ENCODE results near the gene GREB1L. TPM values are rescaled to one million over a fixed set of nuclear protein-coding genes. Genes with fewer than 3 reads are reported as not detected.

GREB1L gene
- total RNA-seq, 4 donors from 2014 or later = 5.1 to 17.8 (median 6.9) TPM

GRCh38 chr18:21345840-21346239 lies 103.8 kb downstream of the GREB1L start:
- no peak for DNase-seq (ENCODE audit: low spot score in 2 of 2)
- WGBS, 2 donors = 66 to 69% methylated on average over 7 of the region's 7 CpGs
- H3K9me3 ChIP-seq = no peaks in the 10 kb centered on the region
- H3K4me3 ChIP-seq = no peak overlapping the region
- no peak for TF ChIP-seq POLR2A (IDR thresholded peaks at IDR 0.05)
- TF ChIP-seq CTCF (IDR thresholded peaks at IDR 0.05) = no peak
- TF ChIP-seq EP300 (IDR thresholded peaks at IDR 0.05) = no peak
- H3K36me3 ChIP-seq = no peaks in the 10 kb centered on the region
- no peaks in the 10 kb centered on the region for H3K4me1 ChIP-seq
- no peak overlapping the region for H3K27ac ChIP-seq
- H3K27me3 ChIP-seq = no peaks in the 10 kb centered on the region

GRCh38 chr18:21359746-21360145 lies 117.7 kb downstream of the GREB1L start:
- TF ChIP-seq CTCF (IDR thresholded peaks at IDR 0.05) = no peak
- TF ChIP-seq EP300 (IDR thresholded peaks at IDR 0.05) = no peak
- TF ChIP-seq POLR2A (IDR thresholded peaks at IDR 0.05) = no peak
- Histone ChIP-seq H3K36me3 (no peaks in the 10 kb centered on the region), H3K9me3 (no peaks in the 10 kb centered on the region), H3K27ac (no peak overlapping the region), H3K4me3 (no peak overlapping the region), H3K27me3 (no peaks in the 10 kb centered on the region), H3K4me1 (no peaks in the 10 kb centered on the region)
- no peak for DNase-seq (ENCODE audit: low spot score in 2 of 2)

GRCh38 chr18:21361307-21361880 lies 119.4 kb downstream of the GREB1L start:
- no peak overlapping the region for H3K4me3 ChIP-seq

GRCh38 chr18:21362831-21363230 lies 120.8 kb downstream of the GREB1L start:
- Histone ChIP-seq H3K27me3 (no peaks in the 10 kb centered on the region), H3K4me1 (no peaks in the 10 kb centered on the region), H3K9me3 (no peaks in the 10 kb centered on the region), H3K27ac (no peak overlapping the region), H3K36me3 (no peaks in the 10 kb centered on the region), H3K4me3 (no peak overlapping the region)
- no peak for DNase-seq (ENCODE audit: low spot score in 2 of 2)
- TF ChIP-seq CTCF (IDR thresholded peaks at IDR 0.05) (no peak), POLR2A (IDR thresholded peaks at IDR 0.05) (no peak), EP300 (IDR thresholded peaks at IDR 0.05) (no peak)
- WGBS, 2 donors = 18 to 21% methylated on average over 1 of the region's 1 CpG

More at GRCh38 chr18:21361307-21361880, 119.4 kb downstream of the GREB1L start:
- H3K9me3 ChIP-seq = no peaks in the 10 kb centered on the region
- no peaks in the 10 kb centered on the region for H3K36me3 ChIP-seq
- TF ChIP-seq EP300 (IDR thresholded peaks at IDR 0.05) (no peak), CTCF (IDR thresholded peaks at IDR 0.05) (no peak)
- no peaks in the 10 kb centered on the region for H3K27me3 ChIP-seq
- no peak for DNase-seq (ENCODE audit: low spot score in 2 of 2)
- no peaks in the 10 kb centered on the region for H3K4me1 ChIP-seq
- no peak overlapping the region for H3K27ac ChIP-seq

GRCh38 chr18:21363348-21363747 lies 121.3 kb downstream of the GREB1L start:
- Histone ChIP-seq H3K4me1 (no peaks in the 10 kb centered on the region), H3K27me3 (no peaks in the 10 kb centered on the region), H3K9me3 (no peaks in the 10 kb centered on the region), H3K27ac (no peak overlapping the region), H3K4me3 (no peak overlapping the region), H3K36me3 (no peaks in the 10 kb centered on the region)
- WGBS, 2 donors = 6 to 7% methylated on average over 1 of the region's 1 CpG
- TF ChIP-seq CTCF (IDR thresholded peaks at IDR 0.05) (no peak), POLR2A (IDR thresholded peaks at IDR 0.05) (no peak), EP300 (IDR thresholded peaks at IDR 0.05) (no peak)
- DNase-seq (ENCODE audit: low spot score in 2 of 2) = no peak

Measured in tibial nerve (tissue), 4 donors.